Activated effector memory CD4-positive, alpha-beta T cell treated with Interleukin-2 at 50 U/mL for 16 hours (primary cell): ENCODE data around the gene TGM3.

Source experiments
- DNase-seq: peaks from one replicate; pipeline ENCODE4 v3.0.0-alpha.2; 2020

The TGM3 gene

DNA sequence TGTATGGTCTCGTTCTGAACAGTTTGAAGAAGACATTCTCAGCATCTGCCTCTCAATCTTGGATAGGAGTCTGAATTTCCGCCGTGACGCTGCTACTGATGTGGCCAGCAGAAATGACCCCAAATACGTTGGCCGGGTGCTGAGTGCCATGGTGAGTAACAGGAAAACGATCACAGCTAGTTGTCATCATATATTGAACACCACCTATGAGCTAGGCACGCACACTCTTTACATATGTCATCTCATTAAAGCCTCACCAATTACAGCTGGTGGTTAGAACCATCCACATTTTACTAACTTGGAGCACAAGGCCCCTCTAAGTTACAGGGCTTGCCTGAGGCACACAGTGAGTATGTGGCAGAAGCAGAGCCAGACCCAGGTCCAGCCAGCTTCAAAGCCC lies 17.1 kb downstream of the TGM3 start:
- no peak for DNase-seq

DNA sequence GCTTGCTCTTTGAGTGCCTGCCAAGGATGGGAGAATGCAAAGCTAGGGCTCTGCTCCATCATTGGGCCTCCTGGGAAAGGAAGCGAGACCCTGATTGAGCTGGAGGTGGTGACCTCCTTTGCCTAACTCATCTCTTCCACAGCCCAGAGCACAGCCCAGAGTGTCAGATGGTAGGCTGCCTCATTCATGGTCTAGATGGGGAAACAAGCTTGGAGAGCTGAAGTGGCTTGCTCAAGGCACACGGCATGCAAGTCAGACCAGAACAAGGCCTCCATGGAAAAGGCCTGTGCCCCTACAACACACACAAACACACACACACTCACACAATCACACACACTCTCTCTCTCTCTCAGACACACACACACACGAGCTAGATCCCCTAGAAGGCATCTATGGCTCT lies 17.5 kb downstream of the TGM3 start:
- DNase-seq, result no peak

DNA sequence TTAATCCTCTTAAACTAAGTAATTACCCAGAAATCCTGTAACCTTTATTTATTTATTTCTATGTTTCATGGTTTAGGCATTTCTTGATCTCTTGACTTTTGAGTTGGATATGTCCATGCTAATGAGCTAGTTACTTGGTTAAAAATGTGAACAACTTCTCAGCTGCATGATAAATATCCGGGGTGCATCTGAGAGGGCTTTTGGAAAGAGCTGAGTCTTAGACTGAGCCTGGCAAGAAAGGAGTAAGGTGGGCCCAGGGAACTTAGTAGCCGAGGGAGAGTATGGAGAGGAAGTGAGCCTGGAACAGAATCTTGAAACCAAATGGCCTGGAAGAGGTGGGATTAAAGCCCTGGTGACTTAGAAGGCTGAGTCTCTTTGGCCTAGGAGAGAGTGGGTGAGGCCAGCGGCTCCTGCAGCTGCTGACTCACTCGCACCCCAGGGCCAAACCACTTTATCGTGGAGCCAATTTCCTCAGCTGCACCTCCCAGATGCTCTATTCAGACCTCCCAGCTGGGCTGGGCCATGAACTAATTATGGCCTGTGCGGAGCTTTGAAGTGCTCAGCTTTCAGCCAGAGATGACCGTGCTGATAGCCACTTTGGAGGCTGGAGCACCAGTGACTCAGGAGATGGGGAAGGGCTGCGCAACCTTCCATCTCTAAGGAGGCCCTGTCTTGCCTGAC lies 19.1 kb downstream of the TGM3 start:
- DNase-seq, result no peak

DNA sequence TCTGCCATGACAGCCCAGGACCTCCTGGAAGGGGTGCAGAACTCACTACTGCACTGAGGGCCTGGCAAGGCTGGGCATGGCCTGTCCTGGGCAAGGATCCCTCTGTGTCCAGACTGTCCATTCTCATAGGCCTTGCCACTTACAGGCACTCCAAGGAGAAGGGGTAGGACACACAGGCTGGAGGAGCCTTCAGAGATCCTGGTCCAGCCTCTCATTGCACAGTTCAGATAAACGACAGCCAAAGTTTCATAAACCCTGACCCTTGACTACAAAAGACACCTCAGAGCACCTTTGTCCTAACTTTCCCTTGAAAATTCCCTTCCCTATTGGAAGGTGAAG lies 19.6 kb downstream of the TGM3 start:
- DNase-seq, result no peak

DNA sequence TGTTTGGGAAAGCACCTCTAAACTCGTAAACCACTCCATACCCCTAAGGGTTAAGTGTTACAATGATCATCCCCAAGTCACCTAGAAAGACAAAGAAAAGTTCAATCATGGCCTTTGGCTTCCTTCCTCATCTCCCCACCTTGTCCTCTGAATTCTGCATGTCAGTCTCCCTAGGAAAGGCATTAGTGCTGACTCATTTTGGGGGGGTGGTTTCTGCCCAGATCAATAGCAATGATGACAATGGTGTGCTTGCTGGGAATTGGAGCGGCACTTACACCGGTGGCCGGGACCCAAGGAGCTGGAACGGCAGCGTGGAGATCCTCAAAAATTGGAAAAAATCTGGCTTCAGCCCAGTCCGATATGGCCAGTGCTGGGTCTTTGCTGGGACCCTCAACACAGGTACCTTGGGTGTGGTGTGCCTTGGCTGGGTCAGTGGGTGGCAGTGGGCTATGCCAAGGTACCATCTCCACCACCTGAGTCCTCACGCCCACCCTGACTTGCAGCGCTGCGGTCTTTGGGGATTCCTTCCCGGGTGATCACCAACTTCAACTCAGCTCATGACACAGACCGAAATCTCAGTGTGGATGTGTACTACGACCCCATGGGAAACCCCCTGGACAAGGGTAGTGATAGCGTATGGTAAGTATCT lies 21.2 kb downstream of the TGM3 start:
- no peak for DNase-seq

DNA sequence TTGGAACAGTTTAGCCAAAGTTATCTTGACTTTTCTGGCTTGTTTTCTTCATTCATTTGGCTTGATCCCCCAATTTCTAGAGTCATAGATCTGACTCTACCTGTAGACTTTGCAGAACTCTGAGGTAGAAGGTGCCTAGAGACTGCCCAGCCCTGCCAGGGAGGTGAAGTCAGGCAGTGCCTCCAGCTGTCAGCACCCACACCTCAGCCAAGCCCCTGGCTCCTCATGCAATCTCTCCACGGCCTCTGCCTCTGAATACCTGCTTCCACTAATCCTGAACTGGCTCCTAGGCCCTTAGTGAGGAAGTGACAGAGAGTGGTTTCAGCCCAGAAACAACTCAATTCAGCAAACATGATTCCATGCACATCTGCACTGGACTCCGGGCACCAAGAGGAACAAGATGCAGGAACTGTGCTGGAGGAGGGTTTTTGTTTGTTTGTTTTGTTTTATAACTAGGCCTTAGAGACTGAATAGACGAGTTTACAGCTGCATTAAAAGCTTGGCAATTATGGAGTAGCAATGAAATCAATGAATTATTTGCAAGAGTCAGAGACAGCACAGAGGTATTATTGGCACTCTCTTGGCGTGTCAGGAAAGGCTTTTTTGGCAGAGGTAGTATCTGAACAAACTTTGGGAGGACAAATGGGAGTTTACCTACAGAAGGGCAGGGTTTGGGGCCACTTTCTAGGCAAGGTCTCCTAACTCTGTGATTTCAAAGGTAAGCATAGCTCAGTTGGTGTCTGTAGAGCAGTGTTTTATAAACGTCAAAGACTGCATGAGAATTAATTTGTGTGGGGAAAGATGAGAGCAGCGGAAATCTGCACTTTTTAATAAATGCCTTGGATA lies 25.2 kb downstream of the TGM3 start:
- DNase-seq, result no peak

DNA sequence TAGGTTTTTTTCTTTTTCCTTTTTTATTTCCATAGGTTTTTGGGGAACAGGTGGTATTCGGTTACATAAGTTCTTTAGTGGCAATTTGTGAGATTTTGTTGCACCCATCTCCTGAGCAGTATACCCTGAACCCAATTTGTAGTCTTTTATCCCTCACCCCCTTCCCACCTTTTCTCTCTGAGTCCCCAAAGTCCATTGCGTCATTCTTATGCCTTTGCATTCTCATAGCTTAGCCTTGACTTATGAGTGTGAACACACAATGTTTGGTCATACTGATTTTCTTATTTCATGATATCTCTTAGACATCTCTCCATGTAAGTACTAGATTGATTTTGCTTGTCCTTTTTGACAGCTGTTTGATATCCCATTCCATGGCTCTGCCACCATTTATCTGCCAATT lies 27.2 kb downstream of the TGM3 start:
- DNase-seq, result no peak

DNA sequence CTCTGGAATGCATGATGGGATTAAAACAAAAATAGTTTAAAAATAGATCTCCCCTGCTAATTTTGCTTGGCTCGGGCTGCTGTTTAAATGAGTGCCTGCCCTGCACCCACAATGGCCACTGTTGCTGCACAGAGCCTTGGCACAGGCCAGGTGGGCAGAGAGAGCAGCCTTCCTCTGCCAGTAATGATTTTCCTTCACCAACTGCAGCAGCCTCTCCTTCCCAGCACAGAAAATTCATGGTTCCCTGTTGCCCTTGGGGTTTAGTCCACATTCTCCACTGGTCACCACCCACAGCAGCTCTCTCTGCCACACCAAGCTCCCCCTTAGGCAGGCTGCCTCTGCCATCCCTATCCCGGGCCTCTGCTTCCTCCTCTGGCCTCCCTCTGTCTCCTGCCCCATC lies 30.2 kb downstream of the TGM3 start:
- DNase-seq, result no peak

DNA sequence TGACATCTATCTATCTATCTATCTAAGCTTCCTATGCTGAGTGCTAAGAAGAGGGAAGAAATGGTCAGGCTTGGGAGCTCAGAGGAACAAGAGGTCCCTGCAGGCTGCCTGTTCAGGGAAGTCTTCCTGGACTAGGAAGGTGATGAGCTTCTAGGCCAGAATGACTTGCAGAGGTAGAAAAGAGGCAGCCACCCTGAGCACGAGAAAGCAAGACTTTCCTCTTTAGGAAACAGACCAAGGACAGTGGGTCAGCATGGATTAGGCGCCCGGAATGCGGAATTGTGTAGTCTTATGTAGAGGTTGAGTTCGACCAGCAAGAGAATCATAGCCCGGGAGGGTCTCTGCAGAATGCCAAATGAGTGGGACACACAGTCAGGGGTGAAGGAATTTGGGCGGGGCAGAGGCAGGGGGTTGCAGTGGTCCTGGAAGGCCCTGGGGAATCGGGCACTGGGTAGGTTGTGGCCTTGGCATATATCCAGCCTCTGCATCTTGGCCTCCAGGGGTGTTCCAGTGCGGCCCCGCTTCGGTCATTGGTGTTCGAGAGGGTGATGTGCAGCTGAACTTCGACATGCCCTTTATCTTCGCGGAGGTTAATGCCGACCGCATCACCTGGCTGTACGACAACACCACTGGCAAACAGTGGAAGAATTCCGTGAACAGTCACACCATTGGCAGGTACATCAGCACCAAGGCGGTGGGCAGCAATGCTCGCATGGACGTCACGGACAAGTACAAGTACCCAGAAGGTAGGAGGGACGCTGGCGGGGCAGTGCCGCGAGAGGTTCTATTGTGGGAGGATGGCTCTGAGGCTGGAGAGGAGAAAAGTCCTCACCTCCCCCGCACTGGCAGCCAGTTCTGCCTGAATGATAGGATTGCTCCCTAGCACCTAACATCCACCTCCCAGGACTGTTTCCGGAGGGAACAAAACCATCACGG lies 32.1 kb downstream of the TGM3 start:
- DNase-seq, result no peak

DNA sequence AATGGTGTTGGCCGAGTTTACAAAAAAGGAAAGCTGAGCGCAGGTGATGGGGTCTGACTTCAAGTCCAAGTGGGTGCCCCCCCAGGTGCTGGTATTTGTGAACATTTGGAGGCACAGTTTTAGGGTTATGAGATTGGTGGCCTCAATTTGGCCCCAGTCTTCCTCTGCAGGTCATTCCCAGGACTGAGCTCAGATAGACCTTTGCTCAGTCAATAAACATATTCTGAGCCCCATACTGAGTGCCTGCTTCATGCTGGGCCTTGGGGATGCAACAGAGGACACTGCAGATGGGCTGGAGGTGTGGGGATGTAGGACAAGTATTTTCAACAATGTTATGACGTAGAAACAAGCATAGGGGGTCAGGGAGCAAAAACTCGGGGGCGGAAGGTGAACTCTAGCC lies 33.5 kb downstream of the TGM3 start:
- DNase-seq, result no peak

DNA sequence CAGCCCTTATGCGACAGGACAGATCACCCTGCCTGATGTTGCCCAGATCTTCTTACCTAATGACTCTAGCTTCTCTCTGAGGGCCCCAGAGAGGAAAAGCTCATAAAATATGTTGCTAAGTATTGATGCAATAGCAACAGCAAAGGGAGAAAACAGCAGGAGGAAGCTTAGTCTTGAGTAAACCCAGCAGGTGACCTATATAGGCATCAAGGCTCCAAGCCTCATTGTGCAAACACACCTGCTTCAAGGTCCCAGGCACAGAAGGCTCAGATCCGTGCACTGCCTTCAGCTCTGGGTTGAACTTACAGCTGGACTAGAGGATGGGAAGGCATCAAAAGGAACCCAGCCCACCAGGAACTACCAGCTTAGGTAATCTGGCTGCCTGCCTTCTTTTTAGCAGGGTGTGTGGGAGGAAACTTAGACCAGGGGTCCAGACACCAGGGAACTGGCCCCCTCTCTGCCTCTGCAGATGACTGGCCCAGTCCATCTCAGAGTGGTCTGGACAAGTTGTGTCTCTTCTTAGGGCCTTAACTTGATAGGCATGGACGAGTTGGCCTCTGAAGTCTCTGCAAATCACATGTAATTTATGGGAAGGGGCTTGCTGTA lies 34.4 kb downstream of the TGM3 start:
- DNase-seq, result no peak

DNA sequence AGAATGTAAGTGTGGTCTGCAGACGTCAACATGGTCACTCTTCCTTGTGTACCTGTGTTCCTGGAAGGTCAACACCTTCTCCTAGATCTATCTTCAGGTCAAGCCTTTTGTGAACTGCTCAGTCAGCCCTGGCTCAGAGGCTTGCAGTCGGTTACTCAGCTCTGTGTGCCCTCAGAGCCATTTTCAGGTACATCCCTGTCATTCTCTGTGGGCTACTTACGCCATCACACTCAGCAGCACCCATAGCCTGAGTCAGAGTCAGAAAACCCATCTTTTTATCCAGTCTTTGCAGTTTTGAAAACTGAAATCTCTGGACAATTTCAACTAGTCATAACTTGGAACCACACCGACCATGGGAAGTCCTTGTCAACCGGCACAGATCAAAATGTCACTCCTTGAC lies 35.3 kb downstream of the TGM3 start:
- no peak for DNase-seq

DNA sequence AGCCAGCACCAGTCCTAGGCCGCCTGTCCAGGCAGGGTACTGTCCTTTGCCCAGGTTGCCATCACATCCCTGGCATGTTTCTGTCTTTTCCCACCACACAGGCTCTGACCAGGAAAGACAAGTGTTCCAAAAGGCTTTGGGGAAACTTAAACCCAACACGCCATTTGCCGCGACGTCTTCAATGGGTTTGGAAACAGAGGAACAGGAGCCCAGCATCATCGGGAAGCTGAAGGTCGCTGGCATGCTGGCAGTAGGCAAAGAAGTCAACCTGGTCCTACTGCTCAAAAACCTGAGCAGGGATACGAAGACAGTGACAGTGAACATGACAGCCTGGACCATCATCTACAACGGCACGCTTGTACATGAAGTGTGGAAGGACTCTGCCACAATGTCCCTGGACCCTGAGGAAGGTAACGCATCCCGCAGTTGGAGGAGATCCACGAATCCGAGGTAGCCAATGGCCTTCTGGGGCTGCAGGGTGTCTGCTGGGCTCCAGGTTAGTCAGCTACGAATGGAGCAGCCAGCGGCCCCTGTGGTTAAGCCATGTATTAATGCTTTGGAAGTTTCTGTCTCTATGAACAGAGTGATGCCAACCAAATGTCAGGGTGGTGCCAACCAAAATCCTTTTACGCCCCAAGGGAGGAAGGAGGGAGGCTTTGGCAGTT lies 36.2 kb downstream of the TGM3 start:
- no peak for DNase-seq

DNA sequence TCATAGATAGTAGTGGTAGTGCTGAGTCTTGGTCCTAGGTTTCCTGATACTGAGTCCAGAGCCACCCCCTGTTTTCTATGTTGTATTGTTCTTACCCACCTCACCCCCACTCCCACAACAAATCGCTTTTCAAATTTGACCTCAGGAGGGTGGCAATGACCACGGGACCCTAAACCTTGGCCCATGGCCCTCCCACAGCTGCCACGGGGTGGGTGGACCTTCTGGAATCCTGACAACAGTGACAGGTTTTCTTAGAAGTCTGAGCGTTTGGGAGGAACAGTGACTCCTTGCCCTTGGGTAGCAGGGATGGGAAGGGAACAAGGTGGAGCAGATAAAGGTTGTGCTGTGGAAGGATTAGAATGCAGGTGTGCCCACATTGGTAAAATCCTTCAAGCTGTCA lies 36.9 kb downstream of the TGM3 start:
- DNase-seq, result no peak

DNA sequence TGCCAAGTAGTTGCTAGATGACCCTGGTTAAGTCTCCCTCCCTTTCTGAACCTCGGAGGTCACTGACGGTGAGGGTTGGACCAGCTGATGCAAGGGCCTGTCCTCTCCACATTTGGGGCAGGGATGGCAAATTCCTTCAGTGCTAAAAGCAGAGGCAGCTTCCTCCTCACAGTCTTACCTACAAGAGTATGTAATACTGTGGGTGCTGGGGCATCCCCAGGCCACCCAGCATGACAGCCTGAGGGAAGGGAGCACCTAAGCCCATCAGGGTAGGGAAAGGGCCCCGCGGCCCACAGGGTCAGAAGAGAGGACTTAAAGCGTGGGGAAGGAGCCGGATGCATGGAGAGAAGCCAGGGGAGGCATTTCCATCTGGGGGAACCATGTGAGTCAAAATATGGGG lies 38.0 kb downstream of the TGM3 start:
- DNase-seq, result no peak

DNA sequence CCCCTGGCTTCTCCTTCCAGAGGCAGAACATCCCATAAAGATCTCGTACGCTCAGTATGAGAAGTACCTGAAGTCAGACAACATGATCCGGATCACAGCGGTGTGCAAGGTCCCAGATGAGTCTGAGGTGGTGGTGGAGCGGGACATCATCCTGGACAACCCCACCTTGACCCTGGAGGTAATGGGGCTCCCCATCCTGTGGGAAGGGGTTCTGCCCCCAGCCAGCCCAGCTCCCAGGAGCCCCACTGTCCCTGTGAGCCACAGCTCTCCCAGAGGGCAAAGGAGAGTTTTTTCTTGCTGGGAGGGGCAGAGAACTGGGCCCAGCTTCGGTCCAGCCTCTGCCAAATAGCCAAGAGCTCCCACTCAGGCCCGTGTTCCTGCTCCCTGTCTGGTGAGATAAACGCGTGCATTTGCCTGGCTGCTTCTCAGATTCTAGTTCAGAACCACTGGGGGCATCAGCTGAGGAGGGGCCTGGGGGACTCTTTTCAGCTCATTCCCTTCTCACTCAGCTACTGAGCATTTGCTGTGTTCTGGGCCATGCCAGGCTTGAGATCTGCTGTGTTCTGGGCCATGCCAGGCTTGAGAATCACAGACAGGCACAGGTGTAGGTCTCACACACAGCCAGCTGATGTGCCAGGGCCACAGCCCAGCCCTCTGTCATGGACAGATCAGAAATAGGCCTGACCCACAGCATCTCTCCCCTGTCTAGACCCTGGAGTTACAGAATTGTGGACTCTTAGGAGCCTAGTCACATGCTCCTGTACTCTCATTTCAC lies 39.5 kb downstream of the TGM3 start:
- no peak for DNase-seq

DNA sequence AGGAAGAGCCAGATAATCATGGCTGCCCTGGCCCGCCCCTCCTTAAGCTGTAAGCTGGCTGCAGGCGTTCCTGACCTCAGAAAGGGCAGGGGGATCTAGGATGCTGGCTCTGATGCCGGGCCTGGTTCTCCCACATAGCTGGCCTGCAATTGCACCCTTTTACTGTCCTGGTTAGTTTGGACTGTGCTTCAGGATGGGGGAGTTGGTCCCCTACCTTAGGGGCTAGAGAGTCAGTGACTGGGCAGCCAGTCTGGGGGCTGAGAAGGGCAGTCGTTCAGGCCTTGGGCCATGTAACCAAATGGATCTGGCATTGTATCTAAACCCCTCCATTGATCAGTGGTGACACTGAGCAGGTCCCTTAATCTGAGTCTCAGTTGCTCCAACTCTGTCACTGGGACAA lies 40.7 kb downstream of the TGM3 start:
- no peak for DNase-seq

DNA sequence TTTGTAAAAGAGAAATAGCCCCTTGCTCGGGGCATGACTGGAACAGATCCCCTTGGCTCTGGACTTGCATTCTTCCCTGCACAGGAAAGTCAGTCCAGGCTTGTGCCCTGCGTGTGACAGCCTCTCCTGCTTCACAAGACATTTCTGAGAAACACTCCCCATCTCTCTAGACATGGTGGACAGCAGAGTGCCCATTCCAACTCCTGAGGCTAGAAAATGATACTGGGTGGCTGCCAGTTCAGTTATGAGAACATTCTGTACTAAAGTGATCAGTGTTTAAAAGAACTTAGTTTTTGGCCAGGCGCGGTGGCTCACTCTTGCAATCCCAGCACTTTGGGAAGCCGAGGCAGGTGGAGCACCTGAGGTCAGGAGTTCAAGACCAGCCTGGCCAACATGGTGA lies 41.3 kb downstream of the TGM3 start:
- DNase-seq, result no peak

DNA sequence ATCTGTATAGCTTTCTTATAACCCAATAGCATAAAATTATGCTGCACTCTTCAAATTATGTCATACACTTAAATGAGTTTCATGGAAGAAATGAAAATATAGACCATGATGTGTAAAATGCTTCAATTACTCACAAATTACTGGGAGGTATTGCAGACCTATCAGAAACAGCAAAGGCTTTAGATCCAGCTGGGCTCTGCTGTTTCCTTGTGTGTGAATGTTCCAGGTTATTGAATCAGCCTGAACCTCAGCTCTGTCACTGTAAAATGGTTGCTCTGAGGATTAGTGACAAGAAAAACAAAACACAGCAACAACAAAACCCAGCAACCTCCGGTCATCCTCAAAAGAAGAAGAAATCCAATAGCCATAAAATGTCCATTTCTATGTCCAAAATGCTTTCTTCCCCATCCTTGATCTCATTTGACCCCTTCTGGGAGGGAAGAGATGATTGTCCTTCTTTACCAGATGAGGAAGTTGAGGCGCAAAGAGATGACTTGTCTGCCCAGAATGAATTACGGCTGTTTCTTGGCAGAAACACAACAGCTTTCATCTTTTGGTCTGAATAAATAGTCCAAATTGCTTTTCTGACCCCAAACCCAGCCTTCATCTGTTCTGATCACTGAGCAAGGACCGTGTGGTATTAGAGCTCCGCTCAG lies 42.7 kb downstream of the TGM3 start:
- no peak for DNase-seq

DNA sequence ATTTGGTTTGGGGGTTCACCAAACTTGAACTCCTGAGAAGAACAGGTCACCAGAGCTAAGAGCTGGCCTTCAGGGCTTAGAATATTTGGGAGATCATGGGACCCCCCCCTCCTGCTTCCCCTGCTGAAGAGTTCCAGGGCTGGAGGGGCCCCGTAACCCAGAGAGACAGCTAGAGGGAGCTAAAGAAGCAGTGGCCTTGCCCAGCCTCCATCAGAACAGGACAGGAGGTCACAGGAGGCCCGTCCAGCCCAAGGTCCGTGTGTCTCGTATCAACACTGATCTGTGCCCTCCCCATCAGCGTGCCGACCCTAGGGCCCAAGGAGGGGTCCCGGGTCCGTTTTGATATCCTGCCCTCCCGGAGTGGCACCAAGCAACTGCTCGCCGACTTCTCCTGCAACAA lies 44.3 kb downstream of the TGM3 start:
- no peak for DNase-seq

DNA sequence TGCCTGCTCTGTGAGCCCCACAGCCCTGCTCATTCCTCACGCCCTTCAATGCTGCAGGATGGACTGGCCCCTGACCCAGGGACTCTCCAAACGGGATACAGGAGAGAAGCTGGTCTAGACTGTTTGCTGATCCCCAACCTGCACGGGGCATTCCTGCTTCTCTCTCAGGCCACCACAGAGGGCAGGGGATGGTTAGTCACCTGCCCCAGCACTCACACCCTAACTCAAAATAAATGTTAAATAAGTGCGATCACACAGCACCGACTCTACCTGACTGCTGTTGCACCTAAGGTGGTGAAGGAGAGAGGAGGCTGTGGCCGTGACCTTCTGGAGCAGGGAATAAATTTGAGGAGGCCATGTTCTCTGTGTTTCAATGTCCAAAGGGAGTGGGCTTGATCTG lies 45.0 kb downstream of the TGM3 start:
- no peak for DNase-seq
